HL-60 (cell line): ENCODE measurements around the gene MTTP.

ENCODE experiments used
- CTCF ChIP-seq: IDR thresholded peaks from one replicate; pipeline ENCODE4 v1.5.1; 2011; ENCODE audit warnings: low read length, control low read depth, inconsistent platforms; ENCODE audit not compliant: insufficient read depth
- GABPA ChIP-seq: IDR thresholded peaks from 2 replicates; pipeline ENCODE4 v1.6.1; 2012; ENCODE audit warnings: low read depth
- POLR2AphosphoS5 ChIP-seq: IDR thresholded peaks from 2 replicates; pipeline ENCODE4 v1.6.1; 2012; ENCODE audit warnings: low read depth
- REST ChIP-seq: IDR thresholded peaks from 2 replicates; pipeline ENCODE4 v1.6.1; 2012; ENCODE audit warnings: low read depth; ENCODE audit not compliant: insufficient replicate concordance
- SPI1 ChIP-seq: IDR thresholded peaks from 2 replicates; pipeline ENCODE4 v1.6.1; 2012; ENCODE audit warnings: low read depth, mild to moderate bottlenecking, borderline replicate concordance

- no peak for TF ChIP-seq CTCF
- TF ChIP-seq POLR2AphosphoS5, result no peak
- TF ChIP-seq REST, result no peak
- TF ChIP-seq GABPA, result no peak
- TF ChIP-seq SPI1, result no peak
These were observed 38.4 kb upstream of the MTTP start for GRCh38 chr4:99536271-99536670.
